CD4-positive, alpha-beta T cell (primary cell): ENCODE measurements around the gene LRRC53. TPM values are rescaled to one million over a fixed set of nuclear protein-coding genes. Genes with fewer than 3 reads are reported as not detected.

ENCODE experiments used
- ATAC-seq: fragments of 200-7000 bp; cut with Tn5 transposase; one replicate; pipeline ENCODE4 v1.10.0; 2022; ENCODE audit warnings: mild to moderate bottlenecking; ENCODE audit not compliant: poor library complexity
- CTCF ChIA-PET: fragments of 350-600 bp; sonication (Branson Sonifier 250); formaldehyde crosslinking; loops from one replicate; lab custom pipeline; 2021; ENCODE audit warnings: antibody characterized with exemption, inconsistent platforms; lab: Charles Lee
- POLR2A ChIA-PET: fragments of 350-600 bp; sonication (Branson Sonifier 250); formaldehyde crosslinking; loops from one replicate; lab custom pipeline; 2021; ENCODE audit warnings: antibody characterized with exemption, inconsistent platforms; lab: Charles Lee
- DNase-seq, 14 experiments: peaks; one replicate each; pipeline ENCODE4 v3.0.0-alpha.2; 2013 to 2020; ENCODE audit warnings: mixed read lengths in 2 of 14
- H3K27ac ChIP-seq, 2 donors: one replicate each; pipeline versions ENCODE4 v1.5.1 to v1.7.0; 2013; ENCODE audit warnings: low read length in 2 of 2, low read depth in 1 of 2, mild to moderate bottlenecking in 1 of 2
- H3K27me3 ChIP-seq, 2 experiments: 1 replicate in 1 of 2; 2 replicates in 1 of 2; pipeline versions ENCODE4 v1.6.1 to v1.7.0; 2013; ENCODE audit warnings: low read length in 2 of 2, control low read depth in 1 of 2, mild to moderate bottlenecking in 1 of 2, moderate library complexity in 1 of 2; ENCODE audit not compliant: insufficient read depth in 2 of 2, control insufficient read depth in 1 of 2
- H3K36me3 ChIP-seq: one replicate; pipeline ENCODE4 v1.6.1; 2013; ENCODE audit warnings: low read length, control low read depth; ENCODE audit not compliant: insufficient read depth
- H3K4me1 ChIP-seq: one replicate; pipeline ENCODE4 v1.6.1; 2013; ENCODE audit warnings: low read length, control low read depth; ENCODE audit not compliant: insufficient read depth
- H3K4me3 ChIP-seq: one replicate; pipeline ENCODE4 v1.5.1; 2013; ENCODE audit warnings: mild to moderate bottlenecking, low read length, moderate library complexity
- H3K9me3 ChIP-seq, 2 experiments: 1 replicate in 1 of 2; 2 replicates in 1 of 2; pipeline versions ENCODE4 v1.6.1 to v1.7.0; 2013; ENCODE audit warnings: low read length in 2 of 2, mild to moderate bottlenecking in 2 of 2, control low read depth in 1 of 2, moderate library complexity in 1 of 2; ENCODE audit not compliant: control insufficient read depth in 1 of 2, insufficient read depth in 1 of 2
- H3K27ac Mint-ChIP-seq: one replicate; pipeline ENCODE4 v1.8.0; 2020; ENCODE audit warnings: mixed read lengths
- H3K27me3 Mint-ChIP-seq: one replicate; pipeline ENCODE4 v1.8.0; 2021; ENCODE audit warnings: mixed read lengths
- H3K36me3 Mint-ChIP-seq: one replicate; pipeline ENCODE4 v1.8.0; 2021; ENCODE audit warnings: low read depth, mixed read lengths
- H3K4me1 Mint-ChIP-seq: one replicate; pipeline ENCODE4 v1.8.0; 2021; ENCODE audit warnings: low read depth, mixed read lengths
- H3K4me3 Mint-ChIP-seq: one replicate; pipeline ENCODE4 v1.8.0; 2020; ENCODE audit warnings: mild to moderate bottlenecking, mixed read lengths
- H3K9me3 Mint-ChIP-seq: one replicate; pipeline ENCODE4 v1.8.0; 2020; ENCODE audit warnings: mixed read lengths
- intact Hi-C, 2 experiments: fragments of 100-400 bp; cut with DNase I in 1 of 2; cut with micrococcal nuclease in 1 of 2; formaldehyde crosslinking; loops; one replicate each; pipeline versions ENCODE4 v1.15.1 to v1.9.0; 2023 to 2025; cut with DNase I, micrococcal nuclease
- total RNA-seq, 174 experiments: library from RNA in 2 of 174; stranded (reverse) in 2 of 174; gene quantifications; one replicate each; pipeline ENCODE4 v1.2.3 and lab custom pipeline; 2021 to 2026
- TF ChIP-seq, protein P1 (sequence below): fragments of 200-600 bp; IDR thresholded peaks from one replicate; pipeline ENCODE4 v1.8.0; 2022; ENCODE audit warnings: antibody characterized with exemption, mild to moderate bottlenecking

Gene LRRC53
- total RNA-seq, 2 experiments from 2014 or later: not detected

DNA sequence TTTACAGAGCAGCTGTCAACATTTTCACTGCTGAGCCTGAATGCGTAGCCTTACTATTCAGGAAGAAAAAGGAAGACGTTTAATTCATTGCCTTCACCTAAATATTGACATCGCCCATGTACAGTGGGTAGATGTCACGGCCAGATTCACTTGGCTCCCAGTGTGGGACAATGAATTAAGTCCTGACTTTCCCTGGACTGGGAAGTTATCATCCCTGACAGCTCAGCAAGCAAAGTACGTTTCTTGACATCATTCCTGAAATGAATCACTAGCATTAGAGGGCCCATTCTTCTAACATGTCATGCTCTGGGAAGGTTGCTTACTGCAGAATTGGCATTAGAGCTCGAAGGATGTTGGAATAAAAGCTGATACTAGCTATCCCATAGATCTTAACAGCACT lies 37.8 kb downstream of the LRRC53 start:
- ATAC-seq (no peak), DNase-seq (no peak)
- H3K4me1 Mint-ChIP-seq: no peaks in the 10 kb centered on the region
- peaks cover 15% of the 10 kb centered on the region for H3K27me3 Mint-ChIP-seq
- no peak overlapping the region for H3K4me3 Mint-ChIP-seq
- no peak overlapping the region for H3K27ac Mint-ChIP-seq
- TF ChIP-seq, protein P1, sequence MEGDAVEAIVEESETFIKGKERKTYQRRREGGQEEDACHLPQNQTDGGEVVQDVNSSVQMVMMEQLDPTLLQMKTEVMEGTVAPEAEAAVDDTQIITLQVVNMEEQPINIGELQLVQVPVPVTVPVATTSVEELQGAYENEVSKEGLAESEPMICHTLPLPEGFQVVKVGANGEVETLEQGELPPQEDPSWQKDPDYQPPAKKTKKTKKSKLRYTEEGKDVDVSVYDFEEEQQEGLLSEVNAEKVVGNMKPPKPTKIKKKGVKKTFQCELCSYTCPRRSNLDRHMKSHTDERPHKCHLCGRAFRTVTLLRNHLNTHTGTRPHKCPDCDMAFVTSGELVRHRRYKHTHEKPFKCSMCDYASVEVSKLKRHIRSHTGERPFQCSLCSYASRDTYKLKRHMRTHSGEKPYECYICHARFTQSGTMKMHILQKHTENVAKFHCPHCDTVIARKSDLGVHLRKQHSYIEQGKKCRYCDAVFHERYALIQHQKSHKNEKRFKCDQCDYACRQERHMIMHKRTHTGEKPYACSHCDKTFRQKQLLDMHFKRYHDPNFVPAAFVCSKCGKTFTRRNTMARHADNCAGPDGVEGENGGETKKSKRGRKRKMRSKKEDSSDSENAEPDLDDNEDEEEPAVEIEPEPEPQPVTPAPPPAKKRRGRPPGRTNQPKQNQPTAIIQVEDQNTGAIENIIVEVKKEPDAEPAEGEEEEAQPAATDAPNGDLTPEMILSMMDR: no peak
- H3K9me3 Mint-ChIP-seq: no peaks in the 10 kb centered on the region
- ChIA-PET POLR2A (no interaction called here), CTCF (no interaction called here)
- Histone ChIP-seq H3K4me1 (no peaks in the 10 kb centered on the region), H3K27ac (no peak overlapping the region), H3K4me3 (no peak overlapping the region), H3K27me3 (no peaks in the 10 kb centered on the region), H3K9me3 (no peaks in the 10 kb centered on the region), H3K36me3 (no peaks in the 10 kb centered on the region)
- intact Hi-C loops: no loop called here
- no peaks in the 10 kb centered on the region for H3K36me3 Mint-ChIP-seq

DNA sequence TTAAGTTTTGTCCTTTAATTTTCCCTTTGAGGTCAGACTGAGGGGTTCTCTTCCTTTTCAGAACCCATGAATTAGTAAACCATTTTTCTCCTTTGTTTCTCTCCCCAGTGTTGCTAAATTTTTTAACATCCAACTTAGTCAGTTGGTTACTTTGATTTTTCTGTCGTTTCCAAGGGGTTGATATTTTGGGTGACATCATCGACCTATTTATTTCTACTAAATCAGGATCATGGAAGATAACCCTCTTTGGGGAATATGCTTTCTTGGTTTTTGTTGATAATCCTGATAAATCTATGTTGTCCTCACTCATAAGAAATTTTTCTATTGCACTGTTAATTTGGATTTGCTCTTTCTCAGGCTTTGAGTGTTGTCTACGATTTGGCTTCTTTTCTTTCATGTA lies 40.9 kb downstream of the LRRC53 start:
- DNase-seq: no peak
- H3K27me3 Mint-ChIP-seq: peaks cover 11% of the 10 kb centered on the region
- no peaks in the 10 kb centered on the region for H3K36me3 Mint-ChIP-seq
- TF ChIP-seq, protein P1: no peak
- POLR2A ChIA-PET: no interaction called here
- H3K4me3 ChIP-seq: no peak overlapping the region
- H3K4me1 Mint-ChIP-seq: no peaks in the 10 kb centered on the region
- no peak overlapping the region for H3K27ac ChIP-seq
- no peaks in the 10 kb centered on the region for H3K9me3 Mint-ChIP-seq
- H3K27ac Mint-ChIP-seq: no peak overlapping the region
- H3K9me3 ChIP-seq: no peaks in the 10 kb centered on the region
- CTCF ChIA-PET: no interaction called here
- no peaks in the 10 kb centered on the region for H3K4me1 ChIP-seq
- H3K4me3 Mint-ChIP-seq: no peak overlapping the region
- no peak for ATAC-seq
- no peaks in the 10 kb centered on the region for H3K36me3 ChIP-seq
- H3K27me3 ChIP-seq: no peaks in the 10 kb centered on the region
- intact Hi-C loops: no loop called here

DNA sequence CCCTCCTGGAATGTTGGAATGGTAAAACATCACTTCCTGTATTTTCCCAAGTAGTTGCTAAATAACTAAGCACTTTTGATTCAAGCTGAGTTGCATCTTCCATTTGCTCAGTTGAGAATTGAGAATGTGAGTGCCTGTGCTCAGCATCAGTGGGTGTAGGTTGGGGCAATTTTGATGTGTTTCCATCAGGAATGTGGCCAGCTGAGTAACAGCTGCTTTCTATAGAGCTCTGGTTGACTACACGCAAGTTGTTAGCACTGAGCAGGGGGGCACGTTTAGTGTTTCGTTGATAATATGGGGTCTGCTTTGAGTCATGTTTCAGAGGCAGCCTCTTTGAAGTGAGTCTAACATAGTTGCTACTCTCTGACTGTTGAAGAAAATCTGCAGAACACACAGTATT lies 41.5 kb downstream of the LRRC53 start:
- Histone ChIP-seq H3K27ac (no peak overlapping the region), H3K4me3 (no peak overlapping the region), H3K4me1 (no peaks in the 10 kb centered on the region), H3K27me3 (no peaks in the 10 kb centered on the region), H3K9me3 (no peaks in the 10 kb centered on the region), H3K36me3 (no peaks in the 10 kb centered on the region)
- Mint-ChIP-seq H3K9me3 (no peaks in the 10 kb centered on the region), H3K4me3 (no peak overlapping the region), H3K36me3 (no peaks in the 10 kb centered on the region), H3K4me1 (no peaks in the 10 kb centered on the region), H3K27ac (no peak overlapping the region), H3K27me3 (peaks cover 7% of the 10 kb centered on the region)
- ChIA-PET POLR2A (no interaction called here), CTCF (no interaction called here)
- TF ChIP-seq, protein P1: no peak
- intact Hi-C loops: no loop called here
- no peak for DNase-seq
- ATAC-seq: no peak
